ENCODE data around the gene VPS13C.

VPS13C gene

GRCh38 chr15:61812476-61812875, 247.8 kb downstream of the VPS13C start:
- TF ChIP-seq CTCF (IDR thresholded peaks at IDR 0.05; ENCODE audit: low read depth, low read length): no peak
- H3K4me3 ChIP-seq (replicated peaks in 1 of 2; ENCODE audit: low read depth in 2 of 2, low read length in 2 of 2): no peak overlapping the region
- DNase-seq (ENCODE audit: low read depth in 2 of 2): no peak

GRCh38 chr15:61811952-61812351, 248.3 kb downstream of the VPS13C start:
- TF ChIP-seq CTCF (IDR thresholded peaks at IDR 0.05; ENCODE audit: low read depth, low read length): no peak
- no peak for DNase-seq (ENCODE audit: low read depth in 2 of 2)
- no peak overlapping the region for H3K4me3 ChIP-seq (replicated peaks in 1 of 2; ENCODE audit: low read depth in 2 of 2, low read length in 2 of 2)

DNA sequence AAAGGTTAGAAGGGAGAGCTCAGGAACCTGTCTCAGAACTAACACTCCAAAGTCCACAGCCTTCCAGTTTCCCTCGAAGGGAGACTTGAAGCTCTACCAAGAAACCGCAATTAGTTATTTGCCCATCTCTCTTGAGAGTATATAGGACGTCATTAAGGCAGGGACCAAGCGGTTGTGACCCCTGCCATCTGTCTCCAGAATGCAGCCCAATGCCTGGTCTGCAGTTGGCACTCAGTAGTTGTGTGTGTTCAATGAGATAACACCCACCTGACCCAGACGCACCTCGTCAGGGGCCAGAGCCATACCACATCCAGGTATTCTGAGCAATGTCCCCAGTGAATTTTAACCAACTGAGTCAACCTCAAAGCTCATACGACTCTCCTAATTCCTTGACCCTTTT, 251.0 kb downstream of the VPS13C start:
- no peak overlapping the region for H3K4me3 ChIP-seq (replicated peaks in 1 of 2; ENCODE audit: low read depth in 2 of 2, low read length in 2 of 2)
- DNase-seq (ENCODE audit: low read depth in 2 of 2): no peak
- TF ChIP-seq CTCF (IDR thresholded peaks at IDR 0.05; ENCODE audit: low read depth, low read length): no peak

DNA sequence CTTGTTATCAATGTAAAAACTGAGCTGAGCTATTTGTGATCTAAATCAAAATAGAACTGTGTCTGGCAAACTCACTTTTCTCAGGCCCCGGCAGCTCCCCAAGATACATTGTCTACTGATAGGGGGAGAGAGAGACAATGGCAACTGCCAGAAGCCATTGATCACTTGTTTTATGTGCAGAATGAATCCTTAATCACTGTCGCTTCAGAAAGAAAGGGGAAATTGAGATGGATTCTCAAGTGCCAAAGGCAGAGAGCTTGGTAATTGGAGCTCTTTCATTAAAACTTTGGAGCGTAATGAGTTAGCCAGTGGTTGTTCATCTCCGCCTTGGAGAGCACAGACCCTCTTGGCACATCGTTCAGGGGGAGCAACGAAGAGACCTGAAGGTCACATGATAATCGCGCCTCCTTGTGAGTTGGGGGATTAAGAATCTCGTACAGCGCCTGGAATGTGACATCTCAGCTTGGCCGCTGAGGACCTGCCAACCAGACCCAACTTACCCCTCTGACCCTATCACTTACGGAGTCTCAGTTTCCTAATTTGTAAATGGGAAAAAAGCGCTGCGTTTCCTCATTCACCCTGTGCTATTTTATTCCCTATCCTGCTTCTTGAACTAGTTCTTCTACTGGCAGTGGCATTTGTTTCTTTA, 252.8 kb downstream of the VPS13C start:
- TF ChIP-seq CTCF (IDR thresholded peaks at IDR 0.05; ENCODE audit: low read depth, low read length): no peak
- no peak for DNase-seq (ENCODE audit: low read depth in 2 of 2)
- no peak overlapping the region for H3K4me3 ChIP-seq (replicated peaks in 1 of 2; ENCODE audit: low read depth in 2 of 2, low read length in 2 of 2)

All from cardiac fibroblast (primary cell).